GM12878 (cell line): ENCODE data around the gene LEFTY1. TPM values are rescaled to one million over a fixed set of nuclear protein-coding genes. Genes with fewer than 3 reads are reported as not detected.

ENCODE experiments used
- ATAC-seq: fragments of 200-7000 bp; cut with Tn5 transposase; 3 replicates; pipeline ENCODE4 v1.9.1; 2020; ENCODE audit warnings: mild to moderate bottlenecking, moderate library complexity
- BruUV-seq: library from RNA; stranded (reverse); fragments of 400-500 nt; replicated peaks from 2 replicates; lab custom pipeline; 2021; lab: Mats Ljungman, UMichigan
- CTCF ChIA-PET: fragments of 300-600 bp; sonication (Branson Sonifier 250); formaldehyde crosslinking; extraction: SDS; loops from one replicate; lab custom pipeline; 2021; ENCODE audit warnings: inconsistent platforms; lab: Yijun Ruan, JAX
- POLR2A ChIA-PET: fragments of 350-600 bp; formaldehyde crosslinking; extraction: SDS; loops from one replicate; lab custom pipeline; 2021; ENCODE audit warnings: inconsistent platforms; lab: Charles Lee
- RAD21 ChIA-PET: fragments of 300-600 bp; sonication (Branson Sonifier 250); formaldehyde crosslinking; loops from one replicate; lab custom pipeline; 2023; ENCODE audit warnings: antibody characterized with exemption; ENCODE audit not compliant: unreplicated experiment; lab: Charles Lee
- SMC1A ChIA-PET: fragments of 300-600 bp; sonication (Branson Sonifier 250); formaldehyde crosslinking; loops from one replicate; lab custom pipeline; 2023; ENCODE audit not compliant: unreplicated experiment, uncharacterized antibody; lab: Charles Lee
- DNase-seq: peaks from one replicate; pipeline ENCODE4 v3.0.0-alpha.2; 2011; ENCODE audit warnings: low read depth, low spot score
- FAIRE-seq: peaks from 3 replicates; lab custom pipeline; 2011; peaks lifted over from hg19 to GRCh38; lab: Jason Lieb, UNC
- H2AFZ ChIP-seq: 2 replicates; pipeline ENCODE4 v1.6.0; 2011; ENCODE audit warnings: low read depth, low read length, control low read depth; ENCODE audit not compliant: control insufficient read depth
- H3K27ac ChIP-seq: 2 replicates; pipeline ENCODE4 v1.5.1; 2011; ENCODE audit warnings: control low read depth; ENCODE audit not compliant: control insufficient read depth, insufficient read depth
- H3K27me3 ChIP-seq, 2 experiments: replicated peaks in 1 of 2; 2 replicates each; pipeline versions ENCODE4 v1.6.0 to v1.6.1; 2011; ENCODE audit warnings: low read length in 1 of 2; ENCODE audit not compliant: control insufficient read depth in 2 of 2, insufficient read depth in 2 of 2
- H3K36me3 ChIP-seq, 2 experiments: 2 replicates each; pipeline ENCODE4 v1.5.1; 2011; ENCODE audit warnings: low read length in 1 of 2; ENCODE audit not compliant: control insufficient read depth in 2 of 2, insufficient read depth in 2 of 2
- H3K4me1 ChIP-seq: 2 replicates; pipeline ENCODE4 v1.6.1; 2011; ENCODE audit warnings: mild to moderate bottlenecking, low read length, moderate library complexity, mixed read lengths; ENCODE audit not compliant: control insufficient read depth, insufficient read depth
- H3K4me2 ChIP-seq: 2 replicates; pipeline ENCODE4 v1.6.0; 2011; ENCODE audit warnings: control low read depth; ENCODE audit not compliant: control insufficient read depth, insufficient read depth
- H3K4me3 ChIP-seq: fragments of 200-600 bp; sonication (generic); 2 replicates; pipeline ENCODE4 v1.5.1; 2016
- H3K79me2 ChIP-seq: 2 replicates; pipeline ENCODE4 v1.6.0; 2011; ENCODE audit warnings: low read length; ENCODE audit not compliant: control insufficient read depth, insufficient read depth
- H3K9ac ChIP-seq: 2 replicates; pipeline ENCODE4 v1.8.0; 2011; ENCODE audit warnings: low read length, control low read depth, mixed read lengths; ENCODE audit not compliant: control insufficient read depth, insufficient read depth
- H3K9me3 ChIP-seq: replicated peaks from 3 replicates; pipeline ENCODE4 v1.5.1; 2011; ENCODE audit warnings: mild to moderate bottlenecking, low read length; ENCODE audit not compliant: control insufficient read depth, insufficient read depth
- H4K20me1 ChIP-seq: 2 replicates; pipeline ENCODE4 v1.6.0; 2011; ENCODE audit not compliant: control insufficient read depth, insufficient read depth
- BACH1 ChIP-seq: fragments of 450-650 bp; IDR thresholded peaks from 2 replicates; pipeline ENCODE4 v1.6.1; 2017; ENCODE audit warnings: mild to moderate bottlenecking, borderline replicate concordance
- CEBPB ChIP-seq, 2 experiments: fragments of 150-350 bp in 1 of 2; IDR thresholded peaks; 2 replicates each; pipeline ENCODE4 v1.6.1; 2012 to 2014; ENCODE audit warnings: low read depth in 2 of 2, low read length in 2 of 2, borderline replicate concordance in 1 of 2, inconsistent platforms in 1 of 2
- CHD1 ChIP-seq: IDR thresholded peaks from 2 replicates; pipeline ENCODE4 v1.6.1; 2012; ENCODE audit warnings: low read depth, low read length, improper control_type of control experiment
- EZH2 ChIP-seq: IDR thresholded peaks from 2 replicates; pipeline ENCODE4 v1.6.1; 2012; ENCODE audit warnings: low read depth, mild to moderate bottlenecking, control low read depth, inconsistent platforms, low read length, borderline replicate concordance; ENCODE audit not compliant: control insufficient read depth
- GABPA ChIP-seq: IDR thresholded peaks from 2 replicates; pipeline ENCODE4 v1.6.1; 2014; ENCODE audit warnings: antibody characterized with exemption, low read depth, mild to moderate bottlenecking, inconsistent platforms
- JUNB ChIP-seq: IDR thresholded peaks from 2 replicates; pipeline ENCODE4 v1.6.1; 2016; ENCODE audit warnings: antibody characterized with exemption, mild to moderate bottlenecking
- NFYA ChIP-seq: IDR thresholded peaks from 2 replicates; pipeline ENCODE4 v1.6.1; 2011; ENCODE audit warnings: low read depth, mild to moderate bottlenecking, low read length, improper control_type of control experiment, borderline replicate concordance
- NFYB ChIP-seq: IDR thresholded peaks from 2 replicates; pipeline ENCODE4 v1.6.1; 2011; ENCODE audit warnings: low read depth, mild to moderate bottlenecking, low read length, improper control_type of control experiment, moderate library complexity; ENCODE audit not compliant: insufficient read depth
- NR2C2 ChIP-seq: IDR thresholded peaks from 2 replicates; pipeline ENCODE4 v1.6.1; 2011; ENCODE audit warnings: borderline replicate concordance, low read depth; ENCODE audit not compliant: control insufficient read depth, insufficient read length
- ZNF384 ChIP-seq: IDR thresholded peaks from 2 replicates; pipeline ENCODE4 v1.6.1; 2012; ENCODE audit warnings: low read depth, mild to moderate bottlenecking, low read length, improper control_type of control experiment, borderline replicate concordance
- WGBS: methylation state at CpG from one replicate; pipeline ENCODE4 v1.1.6; 2016; ENCODE audit warnings: low lambda C conversion rate; ENCODE audit not compliant: insufficient replicate concordance, insufficient coverage; ENCODE audit errors: missing lambda C conversion rate; 5-methylcytosine and 5-hydroxymethylcytosine counted together
- in situ Hi-C: fragments of 300-500 bp; cut with MboI; formaldehyde crosslinking; loops from 9 replicates; pipeline ENCODE4 v1.14.3; 2018; ENCODE audit warnings: mixed read lengths
- intact Hi-C: fragments of 100-400 bp; cut with micrococcal nuclease; formaldehyde crosslinking; loops from one replicate; pipeline ENCODE4 v1.14.2; 2022; ENCODE audit not compliant: unreplicated experiment
- polyA plus RNA-seq, 11 experiments: library from polyadenylated mRNA; depleted of rRNA in 4 of 11; unstranded in 6 of 11; stranded (reverse) in 5 of 11; fragments of >200 nt; fragmentation: Nextera tagmentation in 4 of 11; fragmentation: Illumina TruSeq in 1 of 11; extraction: Ambion mirVana in 4 of 11; extraction: Trizol in 1 of 11; gene quantifications; 1 replicate in 1 of 11; 2 replicates in 10 of 11; pipeline versions ENCODE4 v1.2.1 to v1.2.3, GENCODE V29; 2011 to 2016; ENCODE audit warnings: inconsistent platforms in 2 of 11, missing spikeins in 2 of 11, low read depth in 1 of 11
- total RNA-seq, 4 experiments: library from RNA; depleted of rRNA in 3 of 4; stranded (reverse); fragments of >200 nt in 3 of 4; fragmentation: Illumina TruSeq in 1 of 4; extraction: Trizol in 1 of 4; gene quantifications; 2 replicates each; pipeline versions ENCODE4 v1.2.1 to v1.2.3, GENCODE V29; 2013 to 2021
- TF ChIP-seq, protein P1 (sequence below): IDR thresholded peaks from 2 replicates; pipeline ENCODE4 v1.6.1; 2011; ENCODE audit warnings: low read depth, low read length, improper control_type of control experiment, borderline replicate concordance
- TF ChIP-seq, protein P2 (sequence below): IDR thresholded peaks from 2 replicates; pipeline ENCODE4 v1.6.1; 2012; ENCODE audit warnings: low read depth, low read length, improper control_type of control experiment
- TF ChIP-seq, protein P3 (sequence below): IDR thresholded peaks from 2 replicates; pipeline ENCODE4 v1.6.1; 2011; ENCODE audit warnings: borderline replicate concordance, low read depth, mild to moderate bottlenecking, moderate library complexity, mixed read lengths, low read length; ENCODE audit not compliant: insufficient read depth; ENCODE audit errors: extremely low read length
- TF ChIP-seq, protein P4 (sequence below): fragments of 150-350 bp; IDR thresholded peaks from 2 replicates; pipeline ENCODE4 v1.6.1; 2016; ENCODE audit warnings: low read depth, low read length

LEFTY1 gene
- total and polyA plus RNA-seq, 10 of the 15 experiments (the other 5 are each of a cell fraction or from before 2014, with no cell fraction given): 0.06 TPM; not detected in 8

DNA sequence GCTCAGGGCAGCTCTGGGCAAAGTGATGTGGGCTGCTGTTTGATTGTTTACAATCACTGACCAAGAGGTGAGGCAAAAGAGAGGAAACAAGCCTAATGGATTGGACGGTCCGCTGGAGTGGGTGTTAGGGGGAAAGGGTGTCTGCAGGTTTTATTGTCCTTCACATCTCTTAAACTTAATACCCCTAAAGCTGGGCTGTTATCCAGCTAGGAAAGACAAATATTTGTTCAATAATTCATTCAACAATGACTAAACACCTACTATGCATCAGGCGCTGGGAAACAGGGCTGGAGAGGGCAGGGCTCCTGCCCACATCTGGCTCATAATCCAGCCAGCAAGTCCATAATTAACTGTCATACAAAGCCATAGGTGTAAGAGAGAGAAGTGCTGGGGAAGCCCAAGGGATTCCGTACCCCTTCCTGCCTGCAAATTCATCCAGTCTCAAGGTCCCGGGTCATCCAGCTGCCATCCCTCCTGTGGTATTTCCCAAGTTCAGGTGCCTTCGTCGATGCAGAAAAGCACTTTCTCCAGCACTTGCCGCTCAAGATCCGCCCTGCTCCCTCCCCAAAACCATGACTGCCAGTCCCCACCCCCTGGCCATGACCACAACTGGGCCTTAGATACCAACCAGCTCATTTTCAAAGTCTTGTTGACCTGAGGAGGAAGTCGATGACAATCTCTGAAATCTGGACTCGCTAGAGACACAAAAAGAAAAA lies 17.4 kb downstream of the LEFTY1 start:
- Histone ChIP-seq H3K36me3 (peaks cover 6 to 23% of the 10 kb centered on the region in 2 experiments), H3K9me3 (no peaks in the 10 kb centered on the region), H3K4me3 (no peak overlapping the region), H3K79me2 (no peaks in the 10 kb centered on the region), H4K20me1 (no peaks in the 10 kb centered on the region), H3K9ac (no peak overlapping the region), H3K27ac (no peak overlapping the region)
- ChIA-PET RAD21 (no interaction called here), CTCF (interaction anchor here (1.0 to 1.5 kb wide), 3 partner anchors 11 to 40 kb away, joined by 3 to 4 read pairs (median 4); partner anchors contain the start of gene TMEM63A), POLR2A (interaction anchor here (0.7 kb wide), 1 partner anchor 94 kb away, joined by 3 read pairs; the partner anchor contains the start of gene SRP9)
- DNase-seq: no peak
- intact Hi-C loops: no loop called here
- TF ChIP-seq, protein P1, sequence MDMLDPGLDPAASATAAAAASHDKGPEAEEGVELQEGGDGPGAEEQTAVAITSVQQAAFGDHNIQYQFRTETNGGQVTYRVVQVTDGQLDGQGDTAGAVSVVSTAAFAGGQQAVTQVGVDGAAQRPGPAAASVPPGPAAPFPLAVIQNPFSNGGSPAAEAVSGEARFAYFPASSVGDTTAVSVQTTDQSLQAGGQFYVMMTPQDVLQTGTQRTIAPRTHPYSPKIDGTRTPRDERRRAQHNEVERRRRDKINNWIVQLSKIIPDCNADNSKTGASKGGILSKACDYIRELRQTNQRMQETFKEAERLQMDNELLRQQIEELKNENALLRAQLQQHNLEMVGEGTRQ: no peak
- TF ChIP-seq GABPA (no peak), NFYA (no peak), BACH1 (no peak), JUNB (no peak), CEBPB (IDR thresholded peaks at IDR 0.05; ENCODE audit: borderline replicate concordance in 1 of 2, low read depth in 2 of 2, low read length in 2 of 2) (no peak), ZNF384 (no peak), NR2C2 (no peak), NFYB (no peak), CHD1 (no peak), EZH2 (no peak)
- TF ChIP-seq, protein P2, sequence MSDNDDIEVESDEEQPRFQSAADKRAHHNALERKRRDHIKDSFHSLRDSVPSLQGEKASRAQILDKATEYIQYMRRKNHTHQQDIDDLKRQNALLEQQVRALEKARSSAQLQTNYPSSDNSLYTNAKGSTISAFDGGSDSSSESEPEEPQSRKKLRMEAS: no peak
- TF ChIP-seq, protein P3, sequence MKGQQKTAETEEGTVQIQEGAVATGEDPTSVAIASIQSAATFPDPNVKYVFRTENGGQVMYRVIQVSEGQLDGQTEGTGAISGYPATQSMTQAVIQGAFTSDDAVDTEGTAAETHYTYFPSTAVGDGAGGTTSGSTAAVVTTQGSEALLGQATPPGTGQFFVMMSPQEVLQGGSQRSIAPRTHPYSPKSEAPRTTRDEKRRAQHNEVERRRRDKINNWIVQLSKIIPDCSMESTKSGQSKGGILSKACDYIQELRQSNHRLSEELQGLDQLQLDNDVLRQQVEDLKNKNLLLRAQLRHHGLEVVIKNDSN: no peak
- TF ChIP-seq, protein P4, sequence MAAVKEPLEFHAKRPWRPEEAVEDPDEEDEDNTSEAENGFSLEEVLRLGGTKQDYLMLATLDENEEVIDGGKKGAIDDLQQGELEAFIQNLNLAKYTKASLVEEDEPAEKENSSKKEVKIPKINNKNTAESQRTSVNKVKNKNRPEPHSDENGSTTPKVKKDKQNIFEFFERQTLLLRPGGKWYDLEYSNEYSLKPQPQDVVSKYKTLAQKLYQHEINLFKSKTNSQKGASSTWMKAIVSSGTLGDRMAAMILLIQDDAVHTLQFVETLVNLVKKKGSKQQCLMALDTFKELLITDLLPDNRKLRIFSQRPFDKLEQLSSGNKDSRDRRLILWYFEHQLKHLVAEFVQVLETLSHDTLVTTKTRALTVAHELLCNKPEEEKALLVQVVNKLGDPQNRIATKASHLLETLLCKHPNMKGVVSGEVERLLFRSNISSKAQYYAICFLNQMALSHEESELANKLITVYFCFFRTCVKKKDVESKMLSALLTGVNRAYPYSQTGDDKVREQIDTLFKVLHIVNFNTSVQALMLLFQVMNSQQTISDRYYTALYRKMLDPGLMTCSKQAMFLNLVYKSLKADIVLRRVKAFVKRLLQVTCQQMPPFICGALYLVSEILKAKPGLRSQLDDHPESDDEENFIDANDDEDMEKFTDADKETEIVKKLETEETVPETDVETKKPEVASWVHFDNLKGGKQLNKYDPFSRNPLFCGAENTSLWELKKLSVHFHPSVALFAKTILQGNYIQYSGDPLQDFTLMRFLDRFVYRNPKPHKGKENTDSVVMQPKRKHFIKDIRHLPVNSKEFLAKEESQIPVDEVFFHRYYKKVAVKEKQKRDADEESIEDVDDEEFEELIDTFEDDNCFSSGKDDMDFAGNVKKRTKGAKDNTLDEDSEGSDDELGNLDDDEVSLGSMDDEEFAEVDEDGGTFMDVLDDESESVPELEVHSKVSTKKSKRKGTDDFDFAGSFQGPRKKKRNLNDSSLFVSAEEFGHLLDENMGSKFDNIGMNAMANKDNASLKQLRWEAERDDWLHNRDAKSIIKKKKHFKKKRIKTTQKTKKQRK: no peak
- TF ChIP-seq, all 136 proteins: peak for 0
- SMC1A ChIA-PET: interaction anchor here (0.6 to 2.7 kb wide), 2 partner anchors 10 to 11 kb away, joined by 3 to 8 read pairs; partner anchors contain the start of gene TMEM63A
- Histone ChIP-seq H3K4me1 (peaks cover 2% of the 10 kb centered on the region), H3K27me3 (no peaks in the 10 kb centered on the region), H2AFZ (no peak overlapping the region), H3K4me2 (no peak overlapping the region)
- no TSS peak for BruUV-seq
- ATAC-seq (no peak), FAIRE-seq (no peak)
- WGBS: 88% methylated on average over 11 of the region's 11 CpGs
- in situ Hi-C loops: no loop called here
